HG02678 (cell line): ENCODE data around the gene COMMD9.

Experiments
- ATAC-seq: cut with Tn5 transposase; IDR thresholded peaks from one replicate; pipeline ENCODE4 v1.9.1; 2021; ENCODE audit warnings: mild to moderate bottlenecking, moderate library complexity; ENCODE audit not compliant: unreplicated experiment

COMMD9 gene

GRCh38 chr11:36227044-36227443 is 62.2 kb downstream of the COMMD9 start:
- ATAC-seq: no peak

- ATAC-seq: no peak
Measured at GRCh38 chr11:36224209-36224882, 64.9 kb downstream of the COMMD9 start.

- ATAC-seq: no peak
Measured at GRCh38 chr11:36222831-36223635, 66.2 kb downstream of the COMMD9 start.
